Nephron (organoid): ENCODE results near the gene PYCR2.

ENCODE experiments used
- H3K27ac Mint-ChIP-seq, 3 experiments: 2 replicates each; pipeline ENCODE4 v1.8.0; 2020; ENCODE audit warnings: mixed read lengths in 3 of 3, mild to moderate bottlenecking in 2 of 3, moderate library complexity in 1 of 3
- H3K27me3 Mint-ChIP-seq: 2 replicates; pipeline ENCODE4 v1.8.0; 2021; ENCODE audit warnings: low read depth, mild to moderate bottlenecking, moderate library complexity, mixed read lengths
- H3K36me3 Mint-ChIP-seq: 2 replicates; pipeline ENCODE4 v1.8.0; 2020; ENCODE audit warnings: low read depth, mixed read lengths
- H3K4me1 Mint-ChIP-seq: 2 replicates; pipeline ENCODE4 v1.8.0; 2020; ENCODE audit warnings: mixed read lengths
- H3K4me3 Mint-ChIP-seq, 3 experiments: 2 replicates each; pipeline ENCODE4 v1.8.0; 2020; ENCODE audit warnings: mild to moderate bottlenecking in 3 of 3, mixed read lengths in 3 of 3, moderate library complexity in 2 of 3
- H3K9me3 Mint-ChIP-seq: 2 replicates; pipeline ENCODE4 v1.8.0; 2020; ENCODE audit warnings: mixed read lengths
- TF ChIP-seq, protein P1 (sequence below), 3 experiments: fragments of 200-600 bp; sonication (generic); IDR thresholded peaks; one replicate each; pipeline ENCODE4 v1.5.0; 2021; ENCODE audit warnings: antibody characterized with exemption in 3 of 3; ENCODE audit not compliant: unreplicated experiment in 3 of 3

The PYCR2 gene

DNA sequence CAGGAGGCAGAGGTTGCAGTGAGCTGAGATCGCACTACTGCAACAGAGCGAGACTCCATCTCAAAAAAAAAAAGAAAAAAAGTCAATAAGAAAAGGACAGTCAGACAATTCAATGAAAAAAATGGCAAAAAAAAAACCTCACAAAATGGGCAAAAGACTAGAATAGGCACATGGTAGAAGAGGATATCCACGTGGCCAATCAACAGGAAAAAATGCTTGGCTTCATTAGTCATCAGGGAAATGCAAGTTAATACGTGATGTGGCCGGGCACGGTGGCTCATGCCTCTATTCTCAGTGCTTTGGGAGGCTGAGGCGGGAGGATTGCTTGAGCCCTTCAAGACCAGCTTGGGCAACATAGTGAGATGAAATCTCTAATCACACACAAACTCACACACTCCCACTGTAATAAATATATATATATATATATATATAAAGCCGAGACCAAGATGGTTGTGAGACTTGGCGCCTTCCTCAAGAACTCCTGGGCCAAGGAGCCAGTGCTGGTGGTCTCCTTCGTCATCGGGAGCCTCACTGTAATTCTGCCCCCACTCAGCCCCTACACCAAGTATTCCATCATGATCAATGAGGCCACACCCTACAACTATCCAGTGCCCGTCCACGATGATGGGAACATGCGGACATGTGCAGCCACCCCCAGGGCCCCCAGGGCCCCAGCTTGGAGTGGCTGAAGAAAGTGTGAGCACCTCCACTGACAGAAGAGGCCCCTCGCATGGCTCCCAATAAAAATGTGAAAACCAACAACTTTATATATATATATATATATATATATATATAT is 39.9 kb upstream of the PYCR2 start:
- Mint-ChIP-seq H3K4me1 (no peaks in the 10 kb centered on the region), H3K27ac (no peak overlapping the region), H3K36me3 (no peaks in the 10 kb centered on the region), H3K4me3 (no peak overlapping the region), H3K9me3 (peaks cover 3% of the 10 kb centered on the region), H3K27me3 (peaks cover 12% of the 10 kb centered on the region)
- TF ChIP-seq, protein P1, sequence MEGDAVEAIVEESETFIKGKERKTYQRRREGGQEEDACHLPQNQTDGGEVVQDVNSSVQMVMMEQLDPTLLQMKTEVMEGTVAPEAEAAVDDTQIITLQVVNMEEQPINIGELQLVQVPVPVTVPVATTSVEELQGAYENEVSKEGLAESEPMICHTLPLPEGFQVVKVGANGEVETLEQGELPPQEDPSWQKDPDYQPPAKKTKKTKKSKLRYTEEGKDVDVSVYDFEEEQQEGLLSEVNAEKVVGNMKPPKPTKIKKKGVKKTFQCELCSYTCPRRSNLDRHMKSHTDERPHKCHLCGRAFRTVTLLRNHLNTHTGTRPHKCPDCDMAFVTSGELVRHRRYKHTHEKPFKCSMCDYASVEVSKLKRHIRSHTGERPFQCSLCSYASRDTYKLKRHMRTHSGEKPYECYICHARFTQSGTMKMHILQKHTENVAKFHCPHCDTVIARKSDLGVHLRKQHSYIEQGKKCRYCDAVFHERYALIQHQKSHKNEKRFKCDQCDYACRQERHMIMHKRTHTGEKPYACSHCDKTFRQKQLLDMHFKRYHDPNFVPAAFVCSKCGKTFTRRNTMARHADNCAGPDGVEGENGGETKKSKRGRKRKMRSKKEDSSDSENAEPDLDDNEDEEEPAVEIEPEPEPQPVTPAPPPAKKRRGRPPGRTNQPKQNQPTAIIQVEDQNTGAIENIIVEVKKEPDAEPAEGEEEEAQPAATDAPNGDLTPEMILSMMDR (IDR thresholded peaks at IDR 0.05; ENCODE audit: unreplicated experiment in 3 of 3), result no peak

DNA sequence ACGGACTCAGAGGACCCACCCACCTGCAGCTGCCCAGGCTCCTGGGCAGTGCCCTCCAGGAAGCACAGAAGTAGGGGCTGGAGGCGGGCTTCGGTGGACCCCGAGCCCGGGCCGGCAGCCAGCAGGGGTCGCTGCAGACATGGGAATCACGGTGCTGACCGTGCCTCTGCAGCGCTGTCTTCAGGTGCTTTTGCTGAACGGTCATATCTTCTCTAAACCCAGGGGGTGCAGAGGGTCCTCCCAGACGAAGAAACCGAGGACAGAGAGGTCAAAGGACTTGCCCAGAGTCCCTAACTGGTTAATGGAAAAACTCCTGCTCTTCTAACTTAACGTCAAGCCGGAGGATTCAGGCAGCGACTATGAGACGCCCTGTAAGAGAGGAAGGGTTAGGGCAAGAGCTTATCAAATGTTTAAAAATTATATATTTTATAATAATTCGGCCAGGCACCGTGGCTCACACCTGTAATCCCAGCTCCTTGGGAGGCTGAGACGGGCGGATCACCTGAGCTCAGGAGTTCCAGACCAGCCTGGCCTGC is 38.5 kb upstream of the PYCR2 start:
- Mint-ChIP-seq H3K4me3 (no peak overlapping the region), H3K4me1 (no peaks in the 10 kb centered on the region), H3K27me3 (peaks cover 12% of the 10 kb centered on the region), H3K27ac (no peak overlapping the region), H3K9me3 (no peaks in the 10 kb centered on the region), H3K36me3 (no peaks in the 10 kb centered on the region)
- TF ChIP-seq, protein P1 (IDR thresholded peaks at IDR 0.05; ENCODE audit: unreplicated experiment in 3 of 3), result peak; percentile 45 to 67 (median 59)

DNA sequence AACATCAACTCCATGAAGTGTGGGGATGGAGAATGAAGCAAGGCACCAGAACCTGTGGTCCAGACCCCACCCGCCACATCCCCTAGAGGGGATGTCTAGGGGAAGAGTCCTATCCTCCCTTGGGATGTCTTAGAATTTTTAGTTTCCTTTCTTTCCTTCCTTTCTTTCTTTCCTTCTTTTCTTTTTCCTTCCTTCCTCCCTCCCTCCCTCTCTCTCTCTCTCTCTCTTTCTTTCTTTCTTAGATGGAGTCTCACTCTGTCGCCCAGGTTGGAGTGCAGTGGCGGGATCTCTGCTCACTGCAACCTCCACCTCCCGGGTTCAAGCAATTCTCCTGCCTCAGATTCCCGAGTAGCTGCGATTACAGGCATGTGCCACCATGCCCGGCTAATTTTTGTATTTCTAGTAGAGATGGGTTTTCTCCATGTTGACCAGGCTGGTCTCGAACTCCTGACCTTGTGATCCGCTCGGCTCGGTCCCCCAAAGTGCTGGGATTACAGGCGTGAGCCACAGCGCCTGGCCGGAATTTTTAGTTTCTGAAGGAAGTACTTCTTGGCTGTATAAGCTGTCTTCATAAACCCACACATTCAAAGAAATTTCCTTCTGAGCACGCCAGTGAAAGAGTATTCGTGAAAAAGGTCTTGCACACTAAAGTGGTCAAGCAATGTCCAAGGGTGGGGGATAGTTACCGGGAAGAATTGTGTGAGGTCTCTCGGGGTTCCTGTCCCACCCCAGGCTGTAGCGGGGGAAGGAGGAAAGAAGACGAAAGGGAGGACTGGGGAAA is 37.8 kb upstream of the PYCR2 start:
- no peak overlapping the region for H3K27ac Mint-ChIP-seq
- no peak overlapping the region for H3K4me3 Mint-ChIP-seq
- TF ChIP-seq, protein P1 (IDR thresholded peaks at IDR 0.05; ENCODE audit: unreplicated experiment in 3 of 3), result no peak
- H3K4me1 Mint-ChIP-seq, result no peaks in the 10 kb centered on the region
- H3K9me3 Mint-ChIP-seq, result no peaks in the 10 kb centered on the region
- H3K36me3 Mint-ChIP-seq, result no peaks in the 10 kb centered on the region
- H3K27me3 Mint-ChIP-seq, result peaks cover 12% of the 10 kb centered on the region

DNA sequence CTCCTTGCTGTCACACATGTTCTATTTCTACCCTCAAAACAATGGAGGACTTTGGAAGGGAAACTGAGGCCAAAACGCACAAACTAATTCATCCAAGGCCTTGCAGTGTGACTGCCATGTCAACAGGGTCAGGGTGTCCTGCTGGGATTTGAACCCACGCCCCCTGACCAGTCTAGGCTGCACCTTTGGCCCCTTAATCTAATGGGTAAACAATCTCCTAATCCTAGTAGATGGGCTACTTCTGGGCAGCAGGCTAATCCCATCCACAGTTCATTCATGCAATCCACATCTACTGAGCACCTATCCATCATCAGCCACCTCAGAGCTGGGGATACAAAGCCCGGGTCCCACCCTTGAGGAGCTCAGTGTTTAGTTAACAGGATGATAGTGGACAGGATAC is 34.0 kb upstream of the PYCR2 start:
- TF ChIP-seq, protein P1 (IDR thresholded peaks at IDR 0.05; ENCODE audit: unreplicated experiment in 3 of 3), result no peak
- Mint-ChIP-seq H3K4me3 (no peak overlapping the region), H3K9me3 (no peaks in the 10 kb centered on the region), H3K27me3 (peaks cover 12% of the 10 kb centered on the region), H3K27ac (no peak overlapping the region), H3K4me1 (no peaks in the 10 kb centered on the region), H3K36me3 (no peaks in the 10 kb centered on the region)

DNA sequence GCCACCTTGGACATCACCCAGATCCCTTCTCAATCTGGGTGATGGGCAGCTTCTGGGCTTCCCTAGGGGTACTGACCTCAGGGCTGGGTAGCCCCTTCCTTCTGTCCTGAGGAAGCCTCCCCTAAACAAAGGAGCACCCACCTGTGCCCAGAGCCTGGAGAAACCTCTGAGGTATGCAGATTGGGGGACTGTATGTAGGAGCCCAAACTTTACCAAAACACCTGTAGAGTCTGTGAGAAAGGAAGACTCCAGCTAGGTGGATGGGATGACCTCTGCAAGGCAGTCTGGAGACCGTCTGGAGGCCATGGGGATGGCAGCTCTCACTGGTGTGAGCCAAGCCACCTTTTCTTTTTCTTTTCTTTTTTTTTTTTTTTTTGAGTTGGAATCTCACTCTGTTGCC is 30.7 kb upstream of the PYCR2 start:
- Mint-ChIP-seq H3K4me3 (no peak overlapping the region), H3K27ac (no peak overlapping the region), H3K36me3 (no peaks in the 10 kb centered on the region), H3K4me1 (no peaks in the 10 kb centered on the region), H3K9me3 (no peaks in the 10 kb centered on the region), H3K27me3 (peaks cover 8% of the 10 kb centered on the region)
- TF ChIP-seq, protein P1 (IDR thresholded peaks at IDR 0.05; ENCODE audit: unreplicated experiment in 3 of 3), result no peak
